ENCODE data around the gene ADCY5.

Gene ADCY5

GRCh38 chr3:123419181-123419849, 29.6 kb downstream of the ADCY5 start:
- DNase-seq (ENCODE audit: low read depth): no peak
- no peak overlapping the region for H3K4me3 ChIP-seq (ENCODE audit: low read length)
- TF ChIP-seq, protein P1, sequence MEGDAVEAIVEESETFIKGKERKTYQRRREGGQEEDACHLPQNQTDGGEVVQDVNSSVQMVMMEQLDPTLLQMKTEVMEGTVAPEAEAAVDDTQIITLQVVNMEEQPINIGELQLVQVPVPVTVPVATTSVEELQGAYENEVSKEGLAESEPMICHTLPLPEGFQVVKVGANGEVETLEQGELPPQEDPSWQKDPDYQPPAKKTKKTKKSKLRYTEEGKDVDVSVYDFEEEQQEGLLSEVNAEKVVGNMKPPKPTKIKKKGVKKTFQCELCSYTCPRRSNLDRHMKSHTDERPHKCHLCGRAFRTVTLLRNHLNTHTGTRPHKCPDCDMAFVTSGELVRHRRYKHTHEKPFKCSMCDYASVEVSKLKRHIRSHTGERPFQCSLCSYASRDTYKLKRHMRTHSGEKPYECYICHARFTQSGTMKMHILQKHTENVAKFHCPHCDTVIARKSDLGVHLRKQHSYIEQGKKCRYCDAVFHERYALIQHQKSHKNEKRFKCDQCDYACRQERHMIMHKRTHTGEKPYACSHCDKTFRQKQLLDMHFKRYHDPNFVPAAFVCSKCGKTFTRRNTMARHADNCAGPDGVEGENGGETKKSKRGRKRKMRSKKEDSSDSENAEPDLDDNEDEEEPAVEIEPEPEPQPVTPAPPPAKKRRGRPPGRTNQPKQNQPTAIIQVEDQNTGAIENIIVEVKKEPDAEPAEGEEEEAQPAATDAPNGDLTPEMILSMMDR (IDR thresholded peaks at IDR 0.05; ENCODE audit: insufficient read depth, low read depth, low read length, missing control alignments): no peak

DNA sequence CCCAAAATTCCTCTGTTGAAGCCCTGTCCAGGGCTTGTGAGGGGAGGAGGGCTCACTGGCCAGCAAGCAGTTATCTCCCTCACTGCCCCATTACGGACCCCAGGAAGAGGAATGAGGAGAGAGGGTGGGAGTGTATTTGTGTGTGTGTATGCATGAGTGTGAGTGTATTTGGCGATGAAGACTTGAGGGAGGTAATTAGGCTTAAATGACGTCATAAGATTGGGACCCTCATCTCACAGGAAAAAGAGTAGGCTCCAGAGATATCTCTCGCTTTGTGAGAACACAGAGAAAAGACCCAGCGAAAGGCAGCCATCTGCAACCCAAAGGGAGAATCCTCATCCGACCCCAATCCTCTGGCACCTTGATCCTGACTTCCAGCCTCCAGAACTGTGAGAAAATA, 32.2 kb downstream of the ADCY5 start:
- no peak overlapping the region for H3K4me3 ChIP-seq (ENCODE audit: low read length)
- DNase-seq (ENCODE audit: low read depth): no peak
- TF ChIP-seq, protein P1 (IDR thresholded peaks at IDR 0.05; ENCODE audit: insufficient read depth, low read depth, low read length, missing control alignments): no peak

DNA sequence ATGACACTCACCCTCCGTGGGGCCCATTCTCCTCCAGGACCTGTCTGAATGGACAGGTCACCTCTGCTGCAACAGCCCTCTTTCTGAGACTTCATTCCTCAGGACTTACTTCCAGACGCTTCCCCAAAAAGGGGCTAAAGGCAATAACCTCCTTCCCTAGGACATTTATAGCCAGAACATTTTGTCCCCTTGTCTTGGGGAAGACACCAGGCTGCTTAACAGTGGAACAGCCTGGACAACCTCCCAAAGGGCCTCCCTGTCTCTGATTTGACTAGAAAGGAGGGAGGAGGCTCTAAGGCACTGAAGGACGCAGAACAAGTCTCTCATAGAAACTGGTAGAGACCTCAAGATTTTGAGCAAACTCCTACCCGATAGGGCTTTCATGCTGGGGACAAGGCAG, 32.7 kb downstream of the ADCY5 start:
- DNase-seq (ENCODE audit: low read depth): no peak
- TF ChIP-seq, protein P1 (IDR thresholded peaks at IDR 0.05; ENCODE audit: insufficient read depth, low read depth, low read length, missing control alignments): no peak
- no peak overlapping the region for H3K4me3 ChIP-seq (ENCODE audit: low read length)

GRCh38 chr3:123414973-123415775, 33.7 kb downstream of the ADCY5 start:
- no peak overlapping the region for H3K4me3 ChIP-seq (ENCODE audit: low read length)
- no peak for DNase-seq (ENCODE audit: low read depth)
- TF ChIP-seq, protein P1 (IDR thresholded peaks at IDR 0.05; ENCODE audit: insufficient read depth, low read depth, low read length, missing control alignments): no peak

DNA sequence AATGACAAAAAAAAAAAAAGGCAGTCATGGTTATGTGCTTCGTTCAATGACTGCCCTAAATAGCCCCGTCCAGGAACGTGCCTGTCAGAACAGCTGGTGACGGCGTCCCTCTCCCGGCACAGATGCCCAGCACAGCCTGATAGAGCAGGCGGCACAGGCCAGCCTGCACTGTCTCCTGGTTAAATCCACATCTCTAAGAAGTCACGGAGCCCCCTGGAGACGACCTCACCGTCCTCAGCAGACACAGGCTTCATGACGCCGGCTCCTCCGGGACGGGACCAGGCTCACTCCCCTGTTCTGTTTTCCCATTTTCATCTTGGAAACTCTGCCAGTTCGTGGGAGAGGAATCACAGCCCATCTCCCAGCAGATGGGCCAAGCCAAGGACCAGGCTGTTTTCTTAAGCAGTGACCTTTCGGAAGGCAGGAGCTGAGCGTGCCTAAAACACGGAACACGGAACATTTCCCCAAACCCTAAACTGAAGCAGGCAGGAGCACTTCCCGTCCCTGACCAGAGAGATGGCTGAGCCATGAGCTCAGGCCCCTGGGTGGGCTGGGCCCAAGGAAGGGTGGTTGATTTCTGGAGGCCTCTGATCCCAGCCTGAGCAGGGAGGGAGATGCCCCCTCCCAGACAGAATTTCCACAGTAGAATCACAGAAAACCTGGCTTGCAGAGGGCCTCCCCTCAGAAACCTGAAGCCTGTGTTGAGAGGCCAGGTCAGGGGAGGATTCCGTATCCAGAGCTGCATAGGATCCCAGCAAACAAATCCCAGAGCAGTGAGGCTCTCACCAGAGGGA, 35.9 kb downstream of the ADCY5 start:
- no peak for DNase-seq (ENCODE audit: low read depth)
- TF ChIP-seq, protein P1 (IDR thresholded peaks at IDR 0.05; ENCODE audit: insufficient read depth, low read depth, low read length, missing control alignments): no peak
- H3K4me3 ChIP-seq (ENCODE audit: low read length): no peak overlapping the region

DNA sequence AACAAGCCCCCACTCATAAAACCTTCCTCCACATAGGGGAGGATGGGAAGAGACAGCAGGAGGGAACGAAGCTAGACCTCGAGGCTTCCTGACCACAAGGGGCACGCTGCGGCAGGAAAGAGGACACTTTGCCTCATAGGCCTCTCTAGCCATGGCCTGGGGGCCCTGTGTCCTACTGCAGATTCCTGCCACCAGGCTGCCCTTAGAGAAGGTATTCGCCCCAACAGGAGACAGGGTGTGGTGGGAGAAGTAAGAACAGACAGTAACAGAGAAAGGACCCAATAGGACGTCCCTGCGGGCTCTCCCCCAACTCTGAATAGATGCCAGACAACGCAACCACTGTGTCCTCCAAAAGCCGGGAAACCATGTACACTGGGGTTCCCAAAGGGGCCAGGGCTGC, 36.8 kb downstream of the ADCY5 start:
- H3K4me3 ChIP-seq (ENCODE audit: low read length): no peak overlapping the region
- no peak for DNase-seq (ENCODE audit: low read depth)
- TF ChIP-seq, protein P1 (IDR thresholded peaks at IDR 0.05; ENCODE audit: insufficient read depth, low read depth, low read length, missing control alignments): no peak
